ENCODE measurements around the gene ARHGEF39.

- no peak for TF ChIP-seq CTCF (IDR thresholded peaks at IDR 0.05)
- no peak for TF ChIP-seq POLR2A (IDR thresholded peaks at IDR 0.05)
These were observed 49.1 kb upstream of the ARHGEF39 start for GRCh38 chr9:35714123-35714522.
